Smooth muscle cell (in vitro differentiated cells): Measurements from ENCODE around the gene ASXL3. TPM values are rescaled to one million over a fixed set of nuclear protein-coding genes. Genes with fewer than 3 reads are reported as not detected.

Experiments
- DNase-seq: peaks from one replicate; lab custom pipeline; 2025; ENCODE audit not compliant: unreplicated experiment; lab: John Stamatoyannopoulos, UW
- H2AFZ ChIP-seq: fragments of 200-600 bp; sonication (generic); 2 replicates; pipeline ENCODE4 v1.6.0; 2016; ENCODE audit warnings: antibody characterized with exemption, low read depth, mild to moderate bottlenecking
- H3F3A ChIP-seq: fragments of 200-600 bp; sonication (generic); 2 replicates; pipeline ENCODE4 v1.6.0; 2017; ENCODE audit warnings: antibody characterized with exemption, low read depth
- H3K27ac ChIP-seq: fragments of 200-600 bp; sonication (generic); 2 replicates; pipeline ENCODE4 v1.5.1; 2016; ENCODE audit warnings: low read depth, mild to moderate bottlenecking
- H3K27me3 ChIP-seq: fragments of 200-600 bp; sonication (generic); 2 replicates; pipeline ENCODE4 v1.6.1; 2016; ENCODE audit warnings: low read depth, mild to moderate bottlenecking
- H3K36me3 ChIP-seq: fragments of 200-600 bp; sonication (generic); 2 replicates; pipeline ENCODE4 v1.5.1; 2016; ENCODE audit warnings: low read depth
- H3K4me1 ChIP-seq: fragments of 200-600 bp; sonication (generic); 2 replicates; pipeline ENCODE4 v1.5.1; 2016; ENCODE audit warnings: low read depth
- H3K4me2 ChIP-seq: fragments of 200-600 bp; sonication (generic); 2 replicates; pipeline ENCODE4 v1.6.0; 2016; ENCODE audit warnings: mild to moderate bottlenecking
- H3K4me3 ChIP-seq: fragments of 200-600 bp; sonication (generic); 2 replicates; pipeline ENCODE4 v1.5.1; 2016; ENCODE audit warnings: mild to moderate bottlenecking
- H3K79me2 ChIP-seq: fragments of 200-600 bp; sonication (generic); 2 replicates; pipeline ENCODE4 v1.6.0; 2016; ENCODE audit warnings: low read depth, mild to moderate bottlenecking
- H3K9ac ChIP-seq: fragments of 200-600 bp; sonication (generic); 2 replicates; pipeline ENCODE4 v1.6.0; 2016; ENCODE audit warnings: low read depth
- H3K9me3 ChIP-seq: fragments of 200-600 bp; sonication (generic); replicated peaks from 2 replicates; pipeline ENCODE4 v1.5.1; 2016; ENCODE audit warnings: low read depth
- H4K20me1 ChIP-seq: fragments of 200-600 bp; sonication (generic); 2 replicates; pipeline ENCODE4 v1.6.0; 2016; ENCODE audit warnings: low read depth
- CTCF ChIP-seq: fragments of 200-600 bp; sonication (generic); IDR thresholded peaks from 2 replicates; pipeline ENCODE4 v1.5.1; 2017; ENCODE audit warnings: borderline replicate concordance, mild to moderate bottlenecking, antibody characterized with exemption; ENCODE audit not compliant: insufficient read depth, poor library complexity, severe bottlenecking
- WGBS: methylation state at CpG from one replicate; pipeline ENCODE4 v1.1.7; 2016; ENCODE audit warnings: low lambda C conversion rate; 5-methylcytosine and 5-hydroxymethylcytosine counted together
- polyA plus RNA-seq: library from polyadenylated mRNA; unstranded; fragments of >200 nt; fragmentation: Nextera tagmentation; extraction: Ambion mirVana; gene quantifications from 2 replicates; pipeline ENCODE4 v1.2.1, GENCODE V29; 2016
- total RNA-seq: library from RNA; depleted of rRNA; stranded (reverse); fragments of >200 nt; gene quantifications from 2 replicates; pipeline ENCODE4 v1.2.3, GENCODE V29; 2014

ASXL3 gene
- total RNA-seq (2.9 and 5.9 TPM in 2 replicates), polyA plus RNA-seq (0.70 and 1.2 TPM in 2 replicates)

- no peaks in the 10 kb centered on the region for H3K36me3 ChIP-seq
- H3K27ac ChIP-seq, result peak within 1 kb of the TSS; percentile 44
- H3F3A ChIP-seq, result peaks cover 14% of the 10 kb centered on the region
- TF ChIP-seq CTCF, result no peak
- no peaks in the 10 kb centered on the region for H4K20me1 ChIP-seq
- H3K79me2 ChIP-seq, result peaks cover 9% of the 10 kb centered on the region
- H3K4me3 ChIP-seq, result peak within 1 kb of the TSS; percentile 87
- H2AFZ ChIP-seq, result peak within 1 kb of the TSS; percentile 95
- H3K9ac ChIP-seq, result peak within 1 kb of the TSS; percentile 91
- DNase-seq, result no peak
- H3K9me3 ChIP-seq, result no peaks in the 10 kb centered on the region
- WGBS, result 1% methylated on average over 41 of the region's 103 CpGs
- no peaks in the 10 kb centered on the region for H3K27me3 ChIP-seq
- H3K4me1 ChIP-seq, result peaks cover 29% of the 10 kb centered on the region
- H3K4me2 ChIP-seq, result peak within 1 kb of the TSS; percentile 94
These were observed at the start of gene ASXL3 for GRCh38 chr18:33577685-33578517. Gene ASXL3 (plus strand): TSS chr18:33578219. CDS start chr18:33578632, 413 bp downstream.

- DNase-seq, result no peak
- Histone ChIP-seq H3K79me2 (no peaks in the 10 kb centered on the region), H3K27me3 (no peaks in the 10 kb centered on the region), H3K9ac (no peak overlapping the region), H3K4me2 (no peak overlapping the region), H2AFZ (no peak overlapping the region), H3K9me3 (no peaks in the 10 kb centered on the region), H3K36me3 (no peaks in the 10 kb centered on the region), H3K4me3 (no peak overlapping the region), H3K27ac (no peak overlapping the region), H3K4me1 (no peaks in the 10 kb centered on the region), H3F3A (no peaks in the 10 kb centered on the region), H4K20me1 (no peaks in the 10 kb centered on the region)
- 89% methylated on average over 1 of the region's 1 CpG for WGBS
- no peak for TF ChIP-seq CTCF
These were observed 45.0 kb upstream of the ASXL3 start for GRCh38 chr18:33532978-33533377.

GRCh38 chr18:33536904-33537303, 41.1 kb upstream of the ASXL3 start:
- no peaks in the 10 kb centered on the region for H3K9me3 ChIP-seq
- H3K9ac ChIP-seq, result no peak overlapping the region
- no peak overlapping the region for H2AFZ ChIP-seq
- no peaks in the 10 kb centered on the region for H3K27me3 ChIP-seq
- H3K79me2 ChIP-seq, result no peaks in the 10 kb centered on the region
- no peak overlapping the region for H3K4me3 ChIP-seq
- no peak for TF ChIP-seq CTCF
- no peaks in the 10 kb centered on the region for H3K4me1 ChIP-seq
- WGBS, result 80% methylated on average over 1 of the region's 1 CpG
- H4K20me1 ChIP-seq, result no peaks in the 10 kb centered on the region
- H3K27ac ChIP-seq, result no peak overlapping the region
- no peaks in the 10 kb centered on the region for H3F3A ChIP-seq
- no peak for DNase-seq
- no peaks in the 10 kb centered on the region for H3K36me3 ChIP-seq
- H3K4me2 ChIP-seq, result no peak overlapping the region
